ENCODE data around the gene SERPINI2. TPM values are rescaled to one million over a fixed set of nuclear protein-coding genes. Genes with fewer than 3 reads are reported as not detected.

SERPINI2 gene
- total and polyA plus RNA-seq, 2 donors (not counting 3 experiments of a cell fraction or from before 2014, with no cell fraction given) = not detected

DNA sequence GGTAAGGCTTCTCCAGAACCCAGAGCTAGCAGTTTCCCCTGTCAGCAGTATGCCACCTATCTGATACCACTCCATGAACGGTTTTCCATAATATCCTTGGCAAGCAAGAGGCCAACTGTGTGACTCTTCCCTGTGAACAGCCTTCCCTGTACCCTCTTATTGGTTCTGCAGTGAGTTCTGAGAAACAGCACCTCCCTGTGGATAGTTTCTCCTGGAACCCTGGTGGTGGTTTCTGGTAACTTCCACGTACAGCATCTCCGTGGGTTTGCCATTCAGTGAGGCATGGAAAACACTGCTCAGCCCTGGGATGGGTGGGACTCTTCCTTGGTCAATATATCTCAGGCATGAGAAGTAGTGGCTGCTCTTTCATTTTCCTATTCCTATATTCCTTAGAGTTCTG, 19.4 kb upstream of the SERPINI2 start:
- ChIA-PET CTCF (no interaction called here), POLR2A (no interaction called here)
- Histone ChIP-seq H3K9me1 (replicated peaks; ENCODE audit: control insufficient read depth, extremely low read depth, insufficient read depth, low read length) (no peaks in the 10 kb centered on the region), H3K27ac (ENCODE audit: insufficient read depth, low read depth, low read length) (no peak overlapping the region), H3K9ac (replicated peaks; ENCODE audit: extremely low read depth, insufficient read depth, low read length) (no peak overlapping the region), H2AFZ (ENCODE audit: low read depth, low read length) (no peak overlapping the region), H3K4me3 (replicated peaks in 1 of 3; ENCODE audit: insufficient read depth in 1 of 3, low read depth in 1 of 3, low read length in 3 of 3) (no peak overlapping the region), H3K79me2 (ENCODE audit: control insufficient read depth, insufficient read depth, low read length) (no peaks in the 10 kb centered on the region), H3K4me1 (ENCODE audit: control insufficient read depth, extremely low read depth, insufficient read depth, low read length) (no peaks in the 10 kb centered on the region), H4K20me1 (replicated peaks; ENCODE audit: control insufficient read depth, extremely low read depth, insufficient read depth, low read length) (no peaks in the 10 kb centered on the region), H3K27me3 (ENCODE audit: control insufficient read depth in 2 of 2, insufficient read depth in 2 of 2, low read length in 2 of 2) (no peaks in the 10 kb centered on the region), H3K9me3 (replicated peaks; ENCODE audit: control insufficient read depth, insufficient read depth, low read length) (no peaks in the 10 kb centered on the region), H3K4me2 (ENCODE audit: insufficient read depth, low read length) (no peak overlapping the region), H3K36me3 (ENCODE audit: control insufficient read depth in 2 of 2, extremely low read depth in 1 of 2, insufficient read depth in 2 of 2, low read length in 2 of 2) (no peaks in the 10 kb centered on the region)
- BruUV-seq (replicated peaks) = no TSS peak
- TF ChIP-seq FOS (IDR thresholded peaks at IDR 0.05; ENCODE audit: borderline replicate concordance, insufficient read depth, low read length) (no peak), EZH2 (IDR thresholded peaks at IDR 0.05; ENCODE audit: borderline replicate concordance, low read depth, low read length, severe bottlenecking) (no peak), POLR2AphosphoS5 (IDR thresholded peaks at IDR 0.05; ENCODE audit: insufficient read depth, low read depth, low read length) (no peak)
- TF ChIP-seq, protein P1, sequence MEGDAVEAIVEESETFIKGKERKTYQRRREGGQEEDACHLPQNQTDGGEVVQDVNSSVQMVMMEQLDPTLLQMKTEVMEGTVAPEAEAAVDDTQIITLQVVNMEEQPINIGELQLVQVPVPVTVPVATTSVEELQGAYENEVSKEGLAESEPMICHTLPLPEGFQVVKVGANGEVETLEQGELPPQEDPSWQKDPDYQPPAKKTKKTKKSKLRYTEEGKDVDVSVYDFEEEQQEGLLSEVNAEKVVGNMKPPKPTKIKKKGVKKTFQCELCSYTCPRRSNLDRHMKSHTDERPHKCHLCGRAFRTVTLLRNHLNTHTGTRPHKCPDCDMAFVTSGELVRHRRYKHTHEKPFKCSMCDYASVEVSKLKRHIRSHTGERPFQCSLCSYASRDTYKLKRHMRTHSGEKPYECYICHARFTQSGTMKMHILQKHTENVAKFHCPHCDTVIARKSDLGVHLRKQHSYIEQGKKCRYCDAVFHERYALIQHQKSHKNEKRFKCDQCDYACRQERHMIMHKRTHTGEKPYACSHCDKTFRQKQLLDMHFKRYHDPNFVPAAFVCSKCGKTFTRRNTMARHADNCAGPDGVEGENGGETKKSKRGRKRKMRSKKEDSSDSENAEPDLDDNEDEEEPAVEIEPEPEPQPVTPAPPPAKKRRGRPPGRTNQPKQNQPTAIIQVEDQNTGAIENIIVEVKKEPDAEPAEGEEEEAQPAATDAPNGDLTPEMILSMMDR (IDR thresholded peaks at IDR 0.05; ENCODE audit: extremely low read depth in 1 of 2, insufficient read depth in 1 of 2, low read depth in 1 of 2, low read length in 2 of 2) = no peak
- DNase-seq (ENCODE audit: low read depth, low spot score) = no peak
- dilution Hi-C loops (cut with MboI; ENCODE audit: extremely low pct_ligation_motif_present, low sequenced_read_pairs) = no loop called here
- intact Hi-C loops (cut with micrococcal nuclease) = no loop called here
- FAIRE-seq = no peak

DNA sequence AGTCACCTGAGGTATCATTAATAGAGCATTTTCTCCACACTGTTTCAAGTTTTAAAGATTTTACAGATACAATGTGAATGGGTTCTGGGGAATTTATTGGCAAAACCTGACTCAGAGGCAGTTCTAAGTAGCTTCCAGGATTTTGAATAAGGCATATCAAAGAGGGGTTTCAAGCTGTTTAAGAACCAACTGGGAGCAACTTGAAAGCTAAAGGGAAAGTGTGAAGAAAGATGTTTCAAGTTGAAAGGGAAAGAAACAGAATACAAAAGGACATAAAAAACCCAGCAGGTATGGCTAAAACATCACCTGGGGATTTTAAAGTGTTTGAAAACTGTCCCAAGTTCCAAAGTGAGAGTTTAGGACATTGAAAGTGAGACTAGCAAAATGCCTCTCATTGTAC, 17.8 kb upstream of the SERPINI2 start:
- no TSS peak for BruUV-seq (replicated peaks)
- no peak overlapping the region for H3K9ac ChIP-seq (replicated peaks; ENCODE audit: extremely low read depth, insufficient read depth, low read length)
- H2AFZ ChIP-seq (ENCODE audit: low read depth, low read length) = no peak overlapping the region
- H3K79me2 ChIP-seq (ENCODE audit: control insufficient read depth, insufficient read depth, low read length) = no peaks in the 10 kb centered on the region
- H3K4me2 ChIP-seq (ENCODE audit: insufficient read depth, low read length) = no peak overlapping the region
- DNase-seq (ENCODE audit: low read depth, low spot score) (no peak), FAIRE-seq (no peak)
- no peaks in the 10 kb centered on the region for H3K4me1 ChIP-seq (ENCODE audit: control insufficient read depth, extremely low read depth, insufficient read depth, low read length)
- ChIA-PET CTCF (no interaction called here), POLR2A (no interaction called here)
- H3K9me1 ChIP-seq (replicated peaks; ENCODE audit: control insufficient read depth, extremely low read depth, insufficient read depth, low read length) = no peaks in the 10 kb centered on the region
- dilution Hi-C loops (cut with MboI; ENCODE audit: extremely low pct_ligation_motif_present, low sequenced_read_pairs) = no loop called here
- no peaks in the 10 kb centered on the region for H3K9me3 ChIP-seq (replicated peaks; ENCODE audit: control insufficient read depth, insufficient read depth, low read length)
- no peaks in the 10 kb centered on the region for H3K27me3 ChIP-seq (ENCODE audit: control insufficient read depth in 2 of 2, insufficient read depth in 2 of 2, low read length in 2 of 2)
- no peaks in the 10 kb centered on the region for H4K20me1 ChIP-seq (replicated peaks; ENCODE audit: control insufficient read depth, extremely low read depth, insufficient read depth, low read length)
- H3K27ac ChIP-seq (ENCODE audit: insufficient read depth, low read depth, low read length) = no peak overlapping the region
- intact Hi-C loops (cut with micrococcal nuclease) = no loop called here
- no peak overlapping the region for H3K4me3 ChIP-seq (replicated peaks in 1 of 3; ENCODE audit: insufficient read depth in 1 of 3, low read depth in 1 of 3, low read length in 3 of 3)
- TF ChIP-seq, protein P2, sequence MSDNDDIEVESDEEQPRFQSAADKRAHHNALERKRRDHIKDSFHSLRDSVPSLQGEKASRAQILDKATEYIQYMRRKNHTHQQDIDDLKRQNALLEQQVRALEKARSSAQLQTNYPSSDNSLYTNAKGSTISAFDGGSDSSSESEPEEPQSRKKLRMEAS (IDR thresholded peaks at IDR 0.05; ENCODE audit: insufficient read depth, insufficient read length) = no peak
- no peak for TF ChIP-seq POLR2AphosphoS5 (IDR thresholded peaks at IDR 0.05; ENCODE audit: insufficient read depth, low read depth, low read length)
- no peak for TF ChIP-seq POLR2A (IDR thresholded peaks at IDR 0.05; ENCODE audit: low read depth, low read length)
- no peak for TF ChIP-seq MYC (IDR thresholded peaks at IDR 0.05; ENCODE audit: low read depth, low read length)
- no peak for TF ChIP-seq FOS (IDR thresholded peaks at IDR 0.05; ENCODE audit: borderline replicate concordance, insufficient read depth, low read length)
- no peak for TF ChIP-seq JUN (IDR thresholded peaks at IDR 0.05; ENCODE audit: borderline replicate concordance, insufficient read depth, insufficient read length, low read depth)
- no peak for TF ChIP-seq EZH2 (IDR thresholded peaks at IDR 0.05; ENCODE audit: borderline replicate concordance, low read depth, low read length, severe bottlenecking)
- no peak for TF ChIP-seq GATA2 (IDR thresholded peaks at IDR 0.05; ENCODE audit: insufficient read depth, insufficient read length, low read depth, low read length)
- TF ChIP-seq, protein P1 (IDR thresholded peaks at IDR 0.05; ENCODE audit: extremely low read depth in 1 of 2, insufficient read depth in 1 of 2, low read depth in 1 of 2, low read length in 2 of 2) = no peak
- no peaks in the 10 kb centered on the region for H3K36me3 ChIP-seq (ENCODE audit: control insufficient read depth in 2 of 2, extremely low read depth in 1 of 2, insufficient read depth in 2 of 2, low read length in 2 of 2)
